ENCODE results near the gene DUSP8.

Gene DUSP8

DNA sequence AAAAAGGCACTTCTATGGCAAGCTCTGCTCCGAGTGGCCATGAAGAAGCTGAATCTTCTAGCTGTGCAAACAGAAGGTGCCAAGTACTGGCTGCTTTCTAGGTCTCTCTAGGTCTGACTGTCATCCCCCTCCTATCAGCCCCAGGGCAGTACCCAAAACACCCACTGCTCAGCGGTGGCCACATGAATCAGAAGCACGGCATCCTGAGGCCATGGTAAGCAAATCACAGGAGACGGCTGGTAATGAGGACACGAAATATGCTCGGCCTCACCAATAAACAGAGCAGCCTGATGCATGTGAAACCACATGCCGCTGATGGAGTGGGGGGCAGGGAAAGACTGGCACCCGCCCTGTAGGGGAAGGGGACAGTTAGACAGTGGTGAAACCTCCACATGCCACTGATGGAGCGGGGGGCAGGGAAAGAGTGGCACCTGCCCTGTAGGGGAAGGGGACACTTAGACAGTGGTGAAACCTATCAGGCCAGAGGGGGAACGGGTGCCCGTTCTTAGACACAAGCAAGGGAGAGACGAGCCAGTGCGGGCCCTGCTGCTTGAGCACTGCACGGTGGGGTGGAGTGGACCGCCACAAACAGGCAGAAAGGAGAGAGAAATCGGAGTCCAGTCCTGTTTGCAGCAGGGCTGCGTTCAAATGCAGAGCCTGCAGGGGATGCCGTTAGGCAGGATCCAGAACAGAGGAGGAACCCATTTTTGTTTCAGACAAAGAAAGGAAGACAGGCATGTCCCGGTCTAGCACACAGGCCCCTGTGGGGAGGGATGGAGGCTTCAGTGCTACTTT is 55.6 kb downstream of the DUSP8 start:
- Histone ChIP-seq H3K36me3 (replicated peaks; ENCODE audit: low read depth, low read length) (no peaks in the 10 kb centered on the region), H3K9me3 (ENCODE audit: insufficient read depth, low read length) (no peaks in the 10 kb centered on the region), H3K79me2 (ENCODE audit: low read length) (peaks cover 47% of the 10 kb centered on the region), H3K4me3 (ENCODE audit: low read length) (peak overlapping the region; percentile 28; the same call in 1 of the 2 replicates), H3K27ac (ENCODE audit: low read length) (no peak overlapping the region), H3K4me1 (ENCODE audit: low read length) (peaks cover 47% of the 10 kb centered on the region), H2AFZ (ENCODE audit: low read depth, low read length) (no peak overlapping the region), H3K9ac (ENCODE audit: low read length) (0 out of 2 replicates have a peak overlapping the region, but pooled peaks have one; percentile 24), H3K4me2 (ENCODE audit: low read length) (peak overlapping the region; percentile 44), H4K20me1 (ENCODE audit: insufficient read depth, low read length) (peaks cover 45% of the 10 kb centered on the region), H3K27me3 (ENCODE audit: low read depth, low read length) (no peaks in the 10 kb centered on the region)
- TF ChIP-seq, protein P1, sequence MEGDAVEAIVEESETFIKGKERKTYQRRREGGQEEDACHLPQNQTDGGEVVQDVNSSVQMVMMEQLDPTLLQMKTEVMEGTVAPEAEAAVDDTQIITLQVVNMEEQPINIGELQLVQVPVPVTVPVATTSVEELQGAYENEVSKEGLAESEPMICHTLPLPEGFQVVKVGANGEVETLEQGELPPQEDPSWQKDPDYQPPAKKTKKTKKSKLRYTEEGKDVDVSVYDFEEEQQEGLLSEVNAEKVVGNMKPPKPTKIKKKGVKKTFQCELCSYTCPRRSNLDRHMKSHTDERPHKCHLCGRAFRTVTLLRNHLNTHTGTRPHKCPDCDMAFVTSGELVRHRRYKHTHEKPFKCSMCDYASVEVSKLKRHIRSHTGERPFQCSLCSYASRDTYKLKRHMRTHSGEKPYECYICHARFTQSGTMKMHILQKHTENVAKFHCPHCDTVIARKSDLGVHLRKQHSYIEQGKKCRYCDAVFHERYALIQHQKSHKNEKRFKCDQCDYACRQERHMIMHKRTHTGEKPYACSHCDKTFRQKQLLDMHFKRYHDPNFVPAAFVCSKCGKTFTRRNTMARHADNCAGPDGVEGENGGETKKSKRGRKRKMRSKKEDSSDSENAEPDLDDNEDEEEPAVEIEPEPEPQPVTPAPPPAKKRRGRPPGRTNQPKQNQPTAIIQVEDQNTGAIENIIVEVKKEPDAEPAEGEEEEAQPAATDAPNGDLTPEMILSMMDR (IDR thresholded peaks at IDR 0.05; ENCODE audit: low read depth, low read length): no peak
- TF ChIP-seq EZH2phosphoT487 (IDR thresholded peaks at IDR 0.05; ENCODE audit: low read depth): no peak

DNA sequence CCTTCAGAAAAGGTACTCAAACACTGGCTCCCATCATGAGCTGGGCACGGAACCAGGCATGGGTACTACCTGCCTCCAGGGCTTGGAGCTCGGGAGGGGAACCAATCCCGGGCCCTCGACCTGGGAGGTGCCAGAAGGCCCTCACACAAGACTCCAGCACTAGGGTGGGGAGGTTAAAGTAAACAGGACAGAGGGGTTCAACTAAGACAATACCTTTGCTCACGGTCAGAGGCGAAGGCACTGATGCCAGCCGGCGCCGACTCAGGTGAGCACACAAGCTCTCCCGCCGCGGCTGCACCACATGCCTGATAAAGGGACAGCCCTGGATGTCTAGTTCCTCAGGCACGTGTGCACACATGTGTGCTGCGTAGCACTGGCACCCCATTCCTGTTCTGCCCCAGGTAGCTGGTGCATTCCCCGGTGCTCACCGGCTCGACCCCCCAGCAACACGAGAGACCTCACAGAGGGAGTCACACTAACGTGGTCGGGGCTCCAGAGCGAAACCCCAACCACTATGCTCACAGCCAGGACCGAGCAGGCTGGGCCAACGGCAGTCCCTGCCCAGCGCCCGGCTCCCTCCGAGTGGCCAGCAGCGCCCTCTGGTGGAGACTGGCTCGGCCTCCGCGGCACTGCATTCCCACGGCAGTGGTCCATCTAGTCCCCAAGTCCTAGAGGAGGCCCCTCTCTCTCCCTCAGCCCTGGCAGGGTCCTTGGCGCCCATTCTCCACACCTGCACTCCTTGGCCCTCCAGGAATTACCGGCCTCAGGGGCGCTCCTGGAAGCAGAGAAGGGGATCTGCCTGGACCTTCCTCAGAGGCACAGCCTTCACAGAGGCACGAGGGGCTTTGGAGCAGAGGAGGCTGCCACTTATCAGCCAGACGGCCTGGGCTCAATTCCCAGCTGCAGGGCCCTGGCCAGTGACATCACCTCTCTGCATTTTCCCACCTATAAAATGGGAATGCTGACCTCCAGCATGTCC is 56.7 kb downstream of the DUSP8 start:
- peaks cover 45% of the 10 kb centered on the region for H3K79me2 ChIP-seq (ENCODE audit: low read length)
- H4K20me1 ChIP-seq (ENCODE audit: insufficient read depth, low read length): peaks cover 53% of the 10 kb centered on the region

DNA sequence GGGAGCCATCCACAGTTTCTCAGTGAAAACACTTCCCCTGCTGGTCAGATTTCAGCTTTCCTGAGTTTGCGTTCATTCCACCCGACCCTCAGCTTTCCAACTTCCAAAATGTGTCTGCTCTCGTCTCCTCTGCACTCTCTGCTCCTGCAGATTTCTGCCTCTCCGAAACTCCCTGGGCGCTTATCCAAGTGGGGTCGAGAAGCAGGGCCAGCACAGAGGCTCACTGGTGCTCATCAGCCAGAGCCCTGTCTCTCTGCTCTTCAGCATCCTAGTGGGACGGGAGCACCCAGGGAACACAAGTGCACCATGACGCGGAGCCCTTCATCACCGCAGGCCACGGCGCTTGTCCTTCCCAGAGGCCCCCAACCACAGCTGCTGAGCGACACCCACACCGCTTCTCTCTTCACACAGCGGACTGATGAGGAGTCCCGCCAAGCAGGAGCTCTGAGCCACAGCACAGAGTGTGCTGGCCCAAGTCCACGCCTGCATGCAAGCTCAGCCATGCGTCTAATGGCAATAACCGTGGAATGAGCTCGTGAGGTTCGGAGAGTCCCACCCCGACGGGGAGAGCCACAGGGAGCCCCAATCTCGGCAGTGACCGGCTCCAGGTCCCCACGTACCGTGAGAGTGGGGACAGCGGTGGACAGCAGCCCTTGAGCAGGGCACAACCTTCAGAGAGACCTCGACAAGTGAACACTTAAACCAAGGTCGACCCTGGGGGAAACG is 57.6 kb downstream of the DUSP8 start:
- H3K4me1 ChIP-seq (ENCODE audit: low read length): peaks cover 27% of the 10 kb centered on the region
- H3K27ac ChIP-seq (ENCODE audit: low read length): no peak overlapping the region
- no peaks in the 10 kb centered on the region for H3K9me3 ChIP-seq (ENCODE audit: insufficient read depth, low read length)
- peaks cover 53% of the 10 kb centered on the region for H4K20me1 ChIP-seq (ENCODE audit: insufficient read depth, low read length)
- H3K9ac ChIP-seq (ENCODE audit: low read length): no peak overlapping the region
- H3K4me3 ChIP-seq (ENCODE audit: low read length): no peak overlapping the region
- TF ChIP-seq, protein P1 (IDR thresholded peaks at IDR 0.05; ENCODE audit: low read depth, low read length): no peak
- TF ChIP-seq EZH2phosphoT487 (IDR thresholded peaks at IDR 0.05; ENCODE audit: low read depth): no peak
- H3K79me2 ChIP-seq (ENCODE audit: low read length): peaks cover 39% of the 10 kb centered on the region
- H2AFZ ChIP-seq (ENCODE audit: low read depth, low read length): no peak overlapping the region
- H3K4me2 ChIP-seq (ENCODE audit: low read length): no peak overlapping the region
- H3K36me3 ChIP-seq (replicated peaks; ENCODE audit: low read depth, low read length): no peaks in the 10 kb centered on the region
- H3K27me3 ChIP-seq (ENCODE audit: low read depth, low read length): no peaks in the 10 kb centered on the region

More for the DNA sequence above, 56.7 kb downstream of the DUSP8 start:
- Histone ChIP-seq H3K9me3 (ENCODE audit: insufficient read depth, low read length) (no peaks in the 10 kb centered on the region), H3K4me2 (ENCODE audit: low read length) (peak overlapping the region; percentile 44), H3K27ac (ENCODE audit: low read length) (no peak overlapping the region), H3K36me3 (replicated peaks; ENCODE audit: low read depth, low read length) (no peaks in the 10 kb centered on the region), H2AFZ (ENCODE audit: low read depth, low read length) (no peak overlapping the region), H3K27me3 (ENCODE audit: low read depth, low read length) (no peaks in the 10 kb centered on the region), H3K4me1 (ENCODE audit: low read length) (peaks cover 36% of the 10 kb centered on the region), H3K4me3 (ENCODE audit: low read length) (peak overlapping the region; percentile 28; the same call in 1 of the 2 replicates), H3K9ac (ENCODE audit: low read length) (no peak overlapping the region)
- no peak for TF ChIP-seq EZH2phosphoT487 (IDR thresholded peaks at IDR 0.05; ENCODE audit: low read depth)
- TF ChIP-seq, protein P1 (IDR thresholded peaks at IDR 0.05; ENCODE audit: low read depth, low read length): peak; percentile 89

Data from OCI-LY3 (cell line).